ENCODE measurements around the gene ARHGAP40. TPM values are rescaled to one million over a fixed set of nuclear protein-coding genes. Genes with fewer than 3 reads are reported as not detected.

The ARHGAP40 gene
- total and polyA plus RNA-seq, 2 of the 8 experiments (the other 6 are each of a cell fraction or from before 2014, with no cell fraction given) = 0.74 to 1.4 TPM

DNA sequence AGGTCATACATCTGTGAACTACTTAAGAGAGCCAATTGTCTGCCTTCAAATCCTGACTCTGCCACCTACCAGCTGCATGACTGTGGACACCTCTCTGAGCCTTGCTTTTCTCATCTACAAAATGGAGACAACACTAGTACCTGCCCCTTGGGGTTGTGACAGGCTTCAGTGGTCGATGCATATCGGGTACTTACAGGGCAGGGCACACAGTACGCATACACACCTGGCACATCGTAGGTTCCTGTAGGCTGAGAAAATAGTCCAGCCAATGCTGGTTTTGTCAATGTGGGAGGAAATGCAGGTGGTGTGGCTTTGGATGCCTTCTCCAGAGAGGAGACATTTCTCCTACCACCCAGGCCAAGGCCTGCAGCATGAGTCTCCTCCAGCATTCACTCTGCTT is 18.3 kb upstream of the ARHGAP40 start (continued):
- TF ChIP-seq ZNF274 (IDR thresholded peaks at IDR 0.05; ENCODE audit: borderline replicate concordance, extremely low read depth, low read length) (no peak), BACH1 (IDR thresholded peaks at IDR 0.05; ENCODE audit: low read length) (no peak)
- TF ChIP-seq, protein P1, sequence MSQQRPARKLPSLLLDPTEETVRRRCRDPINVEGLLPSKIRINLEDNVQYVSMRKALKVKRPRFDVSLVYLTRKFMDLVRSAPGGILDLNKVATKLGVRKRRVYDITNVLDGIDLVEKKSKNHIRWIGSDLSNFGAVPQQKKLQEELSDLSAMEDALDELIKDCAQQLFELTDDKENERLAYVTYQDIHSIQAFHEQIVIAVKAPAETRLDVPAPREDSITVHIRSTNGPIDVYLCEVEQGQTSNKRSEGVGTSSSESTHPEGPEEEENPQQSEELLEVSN (IDR thresholded peaks at IDR 0.05) = no peak

Data from H1 (cell line).